Endothelial cell of hepatic sinusoid (primary cell): ENCODE results near the gene VIL1.

ENCODE experiments used
- in situ Hi-C: cut with HindIII; loops from 2 replicates; pipeline ENCODE4 v1.10.0; 2017; ENCODE audit warnings: low sequenced_read_pairs

VIL1 gene

DNA sequence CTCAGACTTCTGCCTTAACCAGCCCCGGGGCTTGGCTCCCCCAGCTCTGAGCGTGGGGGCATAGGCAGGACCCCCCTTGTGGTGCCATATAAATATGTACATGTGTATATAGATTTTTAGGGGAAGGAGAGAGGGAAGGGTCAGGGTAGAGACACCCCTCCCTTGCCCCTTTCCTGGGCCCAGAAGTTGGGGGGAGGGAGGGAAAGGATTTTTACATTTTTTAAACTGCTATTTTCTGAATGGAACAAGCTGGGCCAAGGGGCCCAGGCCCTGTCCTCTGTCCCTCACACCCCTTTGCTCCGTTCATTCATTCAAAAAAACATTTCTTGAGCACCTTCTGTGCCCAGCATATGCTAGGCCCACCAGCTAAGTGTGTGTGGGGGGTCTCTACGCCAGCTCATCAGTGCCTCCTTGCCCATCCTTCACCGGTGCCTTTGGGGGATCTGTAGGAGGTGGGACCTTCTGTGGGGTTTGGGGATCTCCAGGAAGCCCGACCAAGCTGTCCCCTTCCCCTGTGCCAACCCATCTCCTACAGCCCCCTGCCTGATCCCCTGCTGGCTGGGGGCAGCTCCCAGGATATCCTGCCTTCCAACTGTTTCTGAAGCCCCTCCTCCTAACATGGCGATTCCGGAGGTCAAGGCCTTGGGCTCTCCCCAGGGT, 13.7 kb upstream of the VIL1 start:
- in situ Hi-C loops = no loop called here

DNA sequence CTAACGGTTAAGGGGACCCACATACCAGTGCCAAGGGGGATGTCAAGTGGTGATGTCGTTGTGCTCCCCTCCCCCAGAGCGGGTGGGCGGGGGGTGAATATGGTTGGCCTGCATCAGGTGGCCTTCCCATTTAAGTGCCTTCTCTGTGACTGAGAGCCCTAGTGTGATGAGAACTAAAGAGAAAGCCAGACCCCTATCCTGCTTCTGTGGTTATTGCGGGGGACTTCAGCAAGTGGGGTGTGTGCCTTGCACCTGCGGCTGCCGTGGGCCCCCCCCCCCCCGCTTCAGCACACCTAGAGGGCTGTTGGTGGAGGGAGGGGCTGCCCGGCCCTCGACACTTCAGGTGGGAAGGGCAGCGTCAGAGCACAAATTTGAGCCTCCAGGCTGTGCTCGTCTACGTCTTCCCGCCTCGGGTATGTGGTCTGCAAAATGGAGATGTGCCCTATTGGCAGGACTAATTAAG, 13.1 kb upstream of the VIL1 start:
- in situ Hi-C loops = no loop called here

DNA sequence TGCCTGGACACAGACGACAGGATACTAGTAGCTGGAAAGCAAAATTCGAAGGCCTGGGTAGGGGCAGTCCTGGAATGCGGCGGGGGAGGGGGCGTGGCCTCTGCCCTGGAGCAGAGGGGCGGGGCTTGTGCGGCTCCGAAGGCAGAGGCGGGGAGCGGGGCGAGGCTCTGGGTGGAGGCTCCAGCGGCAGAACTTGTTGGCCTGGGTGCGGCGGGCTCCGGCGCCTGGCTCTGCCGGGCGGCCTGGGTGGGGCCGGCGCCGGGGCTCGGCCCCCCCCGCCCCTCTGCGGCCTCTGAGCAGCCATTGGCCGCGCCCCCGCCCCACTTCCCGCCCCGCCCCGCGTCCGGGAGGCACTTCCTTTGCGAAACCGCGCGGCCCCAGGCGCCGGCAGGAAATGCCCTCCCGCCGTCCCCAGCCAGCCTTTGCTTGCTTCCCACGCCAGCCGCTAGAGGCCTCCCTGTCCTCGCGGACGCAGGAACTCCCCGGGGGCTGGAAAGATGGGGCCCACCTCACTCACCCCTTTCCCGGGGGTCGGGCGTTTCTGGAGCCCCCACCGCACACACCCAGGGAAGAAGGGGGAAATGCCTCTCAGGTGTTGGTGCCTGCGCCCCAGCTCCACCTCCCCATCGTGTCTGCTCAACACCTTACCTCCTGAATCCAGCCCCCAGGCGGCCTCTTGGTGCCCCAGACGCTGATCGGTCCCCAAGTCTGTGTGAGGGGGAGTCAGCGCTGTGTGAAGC, 12.5 kb upstream of the VIL1 start:
- in situ Hi-C loops = no loop called here

DNA sequence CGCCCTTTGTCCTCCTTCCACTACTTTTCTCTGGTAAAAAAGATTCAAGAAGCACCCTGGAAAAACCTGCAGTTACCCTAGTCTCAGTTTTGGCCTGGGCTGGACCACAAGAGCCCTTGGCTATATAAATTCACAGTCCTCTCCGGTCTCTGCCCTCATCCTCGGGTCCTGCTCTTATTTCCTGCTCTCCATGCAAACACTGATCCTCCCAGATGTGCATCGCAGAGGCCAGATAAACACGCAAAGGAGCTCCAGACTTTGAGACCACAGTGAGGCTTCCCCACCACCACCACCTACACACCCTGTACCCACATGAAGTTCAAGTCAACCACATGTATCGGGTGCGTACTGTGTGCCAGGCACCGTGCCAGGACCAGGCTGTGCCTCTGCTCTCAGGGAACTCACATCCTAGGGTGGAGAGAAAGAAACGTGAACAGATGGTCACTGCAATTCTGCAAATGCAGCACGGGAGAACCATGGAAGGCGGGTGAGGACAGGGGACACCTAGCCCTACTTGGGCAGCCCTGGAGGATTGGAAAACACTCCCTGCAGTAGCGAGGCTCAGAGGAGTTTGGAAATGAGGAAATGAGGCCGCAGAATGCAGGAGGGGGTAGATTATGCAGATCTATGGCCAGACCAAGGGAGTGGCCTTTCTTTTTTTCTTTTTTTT, 11.8 kb upstream of the VIL1 start:
- in situ Hi-C loops = no loop called here

DNA sequence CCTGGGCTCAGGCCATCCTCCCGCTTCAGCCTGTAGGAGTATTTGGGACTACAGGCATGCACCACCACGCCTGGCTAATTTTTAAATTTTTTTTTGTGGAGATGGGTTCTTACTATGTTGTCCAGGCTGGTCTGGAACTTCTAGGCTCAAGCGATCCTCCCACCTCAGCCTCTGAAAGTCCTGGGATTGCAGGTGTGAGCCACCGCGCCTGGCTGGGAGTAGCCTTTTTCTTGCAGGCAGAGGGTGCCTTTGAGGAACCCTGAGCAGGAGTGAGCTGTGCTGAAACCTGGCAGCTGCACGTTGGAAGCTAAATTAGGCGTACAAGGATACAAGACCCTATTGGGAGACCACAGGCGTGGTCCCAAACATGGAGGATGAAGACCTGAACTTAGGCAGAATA, 11.2 kb upstream of the VIL1 start:
- in situ Hi-C loops = no loop called here

DNA sequence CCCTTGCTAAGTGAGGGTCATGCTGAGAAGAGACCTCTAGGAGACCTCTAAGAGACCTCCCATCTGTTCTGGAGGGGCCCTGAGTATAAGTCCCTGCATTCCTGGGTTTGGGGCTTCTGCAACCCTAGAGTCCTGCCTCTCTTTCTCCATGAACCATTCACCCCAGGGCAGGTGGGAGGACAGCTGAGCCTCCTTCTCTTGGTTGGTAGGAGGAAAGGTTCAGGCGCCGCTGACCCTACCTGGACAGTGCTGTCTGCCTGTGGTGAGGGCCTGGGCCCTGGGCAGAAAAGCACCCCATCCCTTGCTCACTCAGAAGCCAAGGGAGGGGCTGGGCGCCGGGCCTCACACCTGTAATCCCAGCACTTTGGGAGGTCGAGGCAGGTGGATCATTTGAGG, 604 bp upstream of the VIL1 start:
- in situ Hi-C loops = no loop called here

DNA sequence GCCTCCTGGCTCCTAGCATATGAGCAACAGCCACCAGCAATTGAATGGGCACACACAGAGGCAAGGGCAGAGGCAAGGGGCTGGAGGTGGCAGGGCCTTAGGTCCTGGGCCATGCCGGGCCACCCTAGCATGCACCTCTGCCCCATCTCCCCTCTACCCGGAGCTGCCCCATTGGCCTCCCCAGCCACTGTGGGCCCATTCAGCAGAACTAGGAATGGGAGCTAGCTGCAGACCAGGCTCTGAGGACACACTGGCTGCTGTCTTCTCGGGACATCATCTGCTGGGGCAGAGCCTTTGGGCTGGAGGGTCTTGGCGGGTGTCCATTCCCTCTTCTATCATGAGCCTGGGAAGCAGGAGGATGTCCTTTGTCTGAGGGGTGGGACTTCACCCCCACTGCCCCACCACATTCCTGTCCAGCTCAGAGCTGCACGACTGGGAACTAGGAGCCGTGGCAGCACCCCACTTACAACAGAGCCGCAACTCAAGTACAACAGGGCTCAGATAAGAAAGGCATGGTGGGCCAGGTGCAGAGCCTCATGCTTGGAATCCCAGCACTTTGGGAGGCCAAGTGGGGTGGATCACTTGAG, 800 bp downstream of the VIL1 start:
- in situ Hi-C loops = no loop called here

DNA sequence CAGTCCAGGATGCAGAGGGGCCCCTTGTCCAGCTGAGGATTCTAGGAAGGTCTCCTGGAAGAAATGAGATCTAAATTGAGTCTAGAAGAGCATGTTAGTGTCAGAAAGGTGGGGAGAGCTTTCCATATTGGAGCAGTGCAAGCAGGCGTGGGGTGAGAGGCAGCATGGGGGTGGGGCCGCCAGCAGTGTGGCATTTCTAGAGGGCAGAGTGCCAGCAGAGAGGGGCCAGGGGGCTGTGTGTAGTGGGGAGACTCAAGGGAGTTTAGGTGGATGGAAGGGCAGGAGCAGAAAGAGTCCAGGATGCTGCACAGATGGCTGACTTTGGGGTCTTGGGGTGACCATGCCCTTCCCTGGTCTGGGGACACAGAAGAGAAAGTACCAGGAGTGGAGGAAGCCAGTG, 2.1 kb downstream of the VIL1 start:
- in situ Hi-C loops = no loop called here

DNA sequence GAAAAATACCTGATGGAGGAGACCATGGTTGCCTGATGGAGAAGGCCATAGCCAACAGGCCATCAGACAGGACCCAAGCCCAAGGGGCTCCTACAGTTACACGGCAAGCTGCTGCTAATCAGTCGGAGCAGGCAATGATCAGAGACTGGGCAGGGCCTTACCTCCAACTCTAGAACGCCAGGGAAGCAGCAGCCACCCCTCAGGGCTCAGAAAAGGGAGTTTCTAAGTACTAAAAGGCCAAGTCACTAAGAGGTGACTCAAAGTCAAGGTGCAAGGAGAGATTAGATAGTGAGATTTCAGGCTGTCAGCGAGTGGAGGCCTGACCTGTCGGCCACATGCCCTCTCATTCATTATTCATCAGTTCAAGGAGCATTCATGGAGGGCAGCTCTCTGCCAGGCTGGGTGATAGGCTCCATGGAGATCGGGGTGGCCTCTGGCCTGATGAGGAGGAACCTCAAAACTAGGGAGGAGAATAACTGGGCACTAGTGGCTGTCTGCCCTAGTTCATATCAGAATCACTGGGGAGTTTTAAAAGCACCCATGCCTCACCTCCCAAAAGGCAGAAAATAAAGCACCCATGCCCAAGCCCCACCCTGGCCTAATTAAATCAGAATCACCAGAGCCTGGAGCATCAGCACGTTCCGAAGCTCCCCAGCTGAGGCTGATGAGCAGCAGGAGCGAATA, 3.6 kb downstream of the VIL1 start:
- in situ Hi-C loops = no loop called here

DNA sequence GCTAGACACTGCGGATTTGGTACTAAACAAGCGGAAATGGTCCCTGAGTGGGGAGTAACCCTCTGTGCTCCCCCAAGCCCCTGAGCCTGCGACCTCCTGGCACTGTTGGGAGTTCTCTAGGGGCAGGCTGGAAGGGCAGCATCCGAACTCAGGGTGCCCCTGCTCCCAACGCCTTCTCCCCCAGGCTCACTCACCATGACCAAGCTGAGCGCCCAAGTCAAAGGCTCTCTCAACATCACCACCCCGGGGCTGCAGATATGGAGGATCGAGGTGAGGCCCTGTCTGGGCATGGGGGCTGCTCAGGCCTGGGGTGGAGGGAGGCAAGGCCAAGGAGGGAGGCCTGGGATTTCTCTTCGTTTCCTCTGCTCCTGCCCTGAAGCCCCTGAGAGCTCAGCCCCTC, 4.7 kb downstream of the VIL1 start:
- in situ Hi-C loops = no loop called here

DNA sequence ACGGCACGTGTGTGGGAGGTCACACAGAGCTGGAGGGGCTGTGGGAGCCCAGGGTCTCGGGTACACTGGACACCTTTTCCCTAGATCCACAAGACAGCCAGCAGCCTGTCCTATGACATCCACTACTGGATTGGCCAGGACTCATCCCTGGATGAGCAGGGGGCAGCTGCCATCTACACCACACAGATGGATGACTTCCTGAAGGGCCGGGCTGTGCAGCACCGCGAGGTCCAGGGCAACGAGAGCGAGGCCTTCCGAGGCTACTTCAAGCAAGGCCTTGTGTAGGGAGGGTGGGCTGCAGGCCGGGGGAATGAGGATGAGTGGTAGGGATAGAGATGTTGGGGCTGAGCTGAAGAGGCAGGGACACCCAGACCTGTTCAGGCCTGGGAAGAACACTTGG, 6.6 kb downstream of the VIL1 start:
- in situ Hi-C loops = no loop called here

DNA sequence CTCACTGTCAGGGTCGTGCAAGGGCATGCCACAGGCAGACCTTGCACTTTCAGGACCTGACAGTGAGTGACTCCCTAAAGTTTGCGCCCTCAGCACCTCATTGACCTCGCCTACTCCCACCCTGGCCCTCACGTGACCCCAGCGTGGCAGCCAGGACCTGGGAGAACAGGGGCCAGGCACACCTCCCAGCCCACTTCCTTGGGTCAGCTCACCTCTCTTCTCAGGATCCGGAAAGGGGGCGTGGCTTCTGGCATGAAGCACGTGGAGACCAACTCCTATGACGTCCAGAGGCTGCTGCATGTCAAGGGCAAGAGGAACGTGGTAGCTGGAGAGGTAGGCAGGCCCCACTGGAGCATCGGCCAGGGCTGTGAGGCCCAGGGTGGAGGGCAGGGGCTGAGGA, 8.8 kb downstream of the VIL1 start:
- in situ Hi-C loops = no loop called here

DNA sequence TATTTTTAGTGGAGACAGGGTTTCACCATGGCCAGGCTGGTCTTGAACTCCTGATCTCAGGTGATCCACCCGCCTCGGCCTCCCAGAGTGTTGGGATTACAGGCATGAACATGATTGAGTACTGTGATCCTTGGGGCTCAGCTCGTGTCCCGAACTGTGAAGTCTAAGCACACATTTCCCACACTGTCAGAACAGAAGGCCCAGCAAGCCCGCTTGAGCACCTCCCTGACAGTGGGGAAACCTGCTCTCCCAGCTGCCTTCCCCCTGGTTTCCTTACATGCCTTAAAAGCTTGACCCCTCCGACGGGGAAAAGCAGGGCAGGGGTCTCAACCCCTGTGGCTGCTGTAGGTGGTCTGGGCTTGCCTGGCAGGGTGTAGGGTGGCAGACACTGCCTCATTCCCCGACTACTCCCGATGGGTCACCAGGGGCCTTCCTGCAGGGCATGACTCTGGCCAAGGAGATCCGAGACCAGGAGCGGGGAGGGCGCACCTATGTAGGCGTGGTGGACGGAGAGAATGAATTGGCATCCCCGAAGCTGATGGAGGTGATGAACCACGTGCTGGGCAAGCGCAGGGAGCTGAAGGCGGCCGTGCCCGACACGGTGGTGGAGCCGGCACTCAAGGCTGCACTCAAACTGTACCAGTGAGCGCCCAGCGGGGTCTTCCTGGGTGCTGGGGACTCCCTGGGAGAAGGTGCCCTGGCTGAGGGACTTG, 10.1 kb downstream of the VIL1 start:
- in situ Hi-C loops = no loop called here

DNA sequence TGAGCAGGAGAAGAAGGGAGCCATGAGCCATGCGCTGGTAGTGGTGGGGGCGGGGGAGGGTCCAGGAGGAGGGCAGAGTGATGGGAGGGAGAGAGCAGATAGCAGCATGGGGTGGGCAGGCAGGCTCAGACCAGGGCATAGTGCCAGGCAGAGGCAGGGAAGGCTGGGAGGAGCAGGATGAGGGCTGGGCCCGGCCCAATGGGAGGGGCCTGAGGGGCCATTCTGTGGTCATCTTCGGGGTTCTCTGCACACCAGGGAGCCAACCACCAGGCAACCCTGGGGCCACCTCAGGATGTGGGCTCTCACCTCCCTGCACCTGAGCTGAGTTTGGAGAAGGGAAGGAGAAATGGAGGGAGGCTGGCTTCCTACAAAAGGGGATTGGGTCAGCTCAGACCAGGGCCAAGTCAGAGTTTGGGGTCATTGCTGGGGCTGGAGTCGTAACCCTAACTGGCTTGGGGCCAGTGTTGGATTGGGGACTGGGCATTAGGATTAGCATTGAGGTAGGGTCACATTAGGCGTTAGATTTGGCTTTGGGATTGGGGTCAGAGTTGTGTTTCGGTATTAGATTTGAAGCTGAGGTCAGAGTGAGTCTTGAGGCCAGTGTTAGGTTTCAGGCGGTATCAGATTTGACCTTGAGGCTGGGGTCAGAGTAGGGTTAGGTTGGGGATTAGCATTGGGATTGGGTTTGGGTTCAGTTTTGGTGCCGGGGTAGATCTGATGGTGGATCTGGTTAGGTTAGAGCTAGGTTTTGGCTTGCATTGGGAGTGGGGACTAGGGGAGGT, 11.2 kb downstream of the VIL1 start:
- in situ Hi-C loops = no loop called here

DNA sequence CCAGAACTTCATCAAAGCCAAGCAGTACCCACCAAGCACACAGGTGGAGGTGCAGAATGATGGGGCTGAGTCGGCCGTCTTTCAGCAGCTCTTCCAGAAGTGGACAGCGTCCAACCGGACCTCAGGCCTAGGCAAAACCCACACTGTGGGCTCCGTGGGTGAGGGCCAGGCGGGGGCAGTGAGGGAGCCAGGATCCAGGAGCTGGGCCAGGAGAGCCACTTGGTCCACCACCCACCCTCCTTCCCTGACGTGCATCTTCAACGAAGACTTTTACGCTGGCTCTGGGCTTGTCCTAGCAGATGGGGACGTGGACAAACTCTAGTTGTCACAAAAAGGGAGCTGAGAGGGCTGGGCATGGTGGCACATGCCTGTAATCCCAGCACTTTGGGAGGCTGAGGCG, 11.8 kb downstream of the VIL1 start:
- in situ Hi-C loops = no loop called here

DNA sequence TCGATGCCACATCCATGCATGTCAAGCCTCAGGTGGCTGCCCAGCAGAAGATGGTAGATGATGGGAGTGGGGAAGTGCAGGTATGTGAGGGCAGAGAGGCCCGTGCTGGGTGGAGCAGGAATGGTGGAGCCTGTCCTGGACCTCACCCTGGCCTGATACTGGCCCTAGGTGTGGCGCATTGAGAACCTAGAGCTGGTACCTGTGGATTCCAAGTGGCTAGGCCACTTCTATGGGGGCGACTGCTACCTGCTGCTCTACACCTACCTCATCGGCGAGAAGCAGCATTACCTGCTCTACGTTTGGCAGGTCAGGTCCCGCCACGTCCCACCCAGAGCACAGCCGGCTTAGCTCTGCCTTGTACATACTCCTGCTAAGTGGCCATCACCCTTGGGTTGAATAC, 13.0 kb downstream of the VIL1 start:
- in situ Hi-C loops = no loop called here

DNA sequence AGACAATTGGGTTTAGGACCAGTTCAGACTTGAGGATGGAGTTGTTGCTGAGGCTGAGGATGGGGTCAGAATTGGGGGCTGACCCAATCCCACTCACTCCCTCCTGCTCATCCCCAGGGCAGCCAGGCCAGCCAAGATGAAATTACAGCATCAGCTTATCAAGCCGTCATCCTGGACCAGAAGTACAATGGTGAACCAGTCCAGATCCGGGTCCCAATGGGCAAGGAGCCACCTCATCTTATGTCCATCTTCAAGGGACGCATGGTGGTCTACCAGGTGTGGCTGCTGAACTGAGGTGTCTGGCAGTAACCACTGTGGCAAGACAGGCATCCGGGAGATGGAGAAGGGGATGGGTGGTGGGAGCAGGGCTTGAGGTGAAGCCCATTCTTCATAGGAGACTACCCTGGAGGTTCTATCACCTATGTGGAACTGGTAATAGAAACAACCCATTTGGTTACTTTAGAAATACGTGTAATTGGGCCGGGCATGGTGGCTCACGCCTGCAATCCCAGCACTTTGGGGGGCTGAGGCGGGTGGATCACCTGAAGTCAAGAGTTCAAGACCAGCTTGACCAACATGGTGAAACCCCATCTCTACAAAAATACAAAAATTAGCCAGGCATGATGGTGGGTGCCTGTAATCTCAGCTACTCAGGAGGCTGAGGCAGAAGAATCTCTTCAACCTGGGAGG, 13.9 kb downstream of the VIL1 start:
- in situ Hi-C loops = no loop called here

DNA sequence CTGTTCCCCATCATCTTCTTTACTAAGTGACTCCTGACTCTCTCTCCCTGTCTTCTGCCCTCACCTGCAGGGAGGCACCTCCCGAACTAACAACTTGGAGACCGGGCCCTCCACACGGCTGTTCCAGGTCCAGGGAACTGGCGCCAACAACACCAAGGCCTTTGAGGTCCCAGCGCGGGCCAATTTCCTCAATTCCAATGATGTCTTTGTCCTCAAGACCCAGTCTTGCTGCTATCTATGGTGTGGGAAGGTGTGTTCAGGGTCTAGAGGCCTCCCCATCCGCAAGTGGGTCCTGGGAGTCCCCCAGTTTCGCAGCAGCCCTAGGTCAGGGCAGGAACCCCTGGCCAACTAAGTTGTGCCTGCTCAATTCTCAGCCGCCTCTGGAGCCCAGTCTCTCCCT, 15.5 kb downstream of the VIL1 start:
- in situ Hi-C loops = no loop called here
